Thoracic aorta (tissue), 2 donors: ENCODE results near the gene ELMO2. TPM values are rescaled to one million over a fixed set of nuclear protein-coding genes. Genes with fewer than 3 reads are reported as not detected.

Experiments used
- ATAC-seq: fragments of 150-250 bp; one replicate; pipeline ENCODE4 v1.8.0; 2017; ENCODE audit warnings: low read depth; ENCODE audit not compliant: insufficient number of reproducible peaks, low FRiP score
- DNase-seq: peaks from one replicate; pipeline ENCODE4 v3.0.0-alpha.2; 2020; ENCODE audit warnings: low spot score
- H3K27ac ChIP-seq, 2 donors: fragments of 200-600 bp; sonication (generic); 1 replicate in 1 of 2; 2 replicates in 1 of 2; pipeline ENCODE4 v1.5.1; 2016; ENCODE audit warnings: mild to moderate bottlenecking in 2 of 2, moderate library complexity in 2 of 2
- H3K27me3 ChIP-seq: fragments of 200-600 bp; sonication (generic); replicated peaks from 2 replicates; pipeline ENCODE4 v1.6.0; 2016; ENCODE audit warnings: mild to moderate bottlenecking; ENCODE audit not compliant: insufficient read depth
- H3K36me3 ChIP-seq: fragments of 200-600 bp; sonication (generic); one replicate; pipeline ENCODE4 v1.5.1; 2016
- H3K4me1 ChIP-seq, 2 donors: fragments of 200-600 bp; sonication (generic); 1 replicate in 1 of 2; 2 replicates in 1 of 2; pipeline versions ENCODE4 v1.5.1 to v1.6.0; 2016; ENCODE audit warnings: low read depth in 2 of 2, mild to moderate bottlenecking in 1 of 2; ENCODE audit not compliant: control insufficient read depth in 1 of 2
- H3K4me3 ChIP-seq: fragments of 200-600 bp; sonication (generic); 2 replicates; pipeline ENCODE4 v1.5.1; 2016; ENCODE audit warnings: mild to moderate bottlenecking
- H3K9me3 ChIP-seq: fragments of 200-600 bp; sonication (generic); 2 replicates; pipeline ENCODE4 v1.5.1; 2016
- total RNA-seq, 2 donors: library from RNA; depleted of rRNA; stranded (reverse); fragments of >200 nt; gene quantifications; one replicate each; pipeline versions ENCODE4 v1.1.0 to v1.2.3, GENCODE V29; 2016
- TF ChIP-seq, protein P1 (sequence below): fragments of 200-600 bp; sonication (generic); IDR thresholded peaks from one replicate; pipeline ENCODE4 v1.5.1; 2019; ENCODE audit warnings: antibody characterized with exemption

The ELMO2 gene
- total RNA-seq, 2 donors from 2014 or later: 50.1 to 55.2 TPM

DNA sequence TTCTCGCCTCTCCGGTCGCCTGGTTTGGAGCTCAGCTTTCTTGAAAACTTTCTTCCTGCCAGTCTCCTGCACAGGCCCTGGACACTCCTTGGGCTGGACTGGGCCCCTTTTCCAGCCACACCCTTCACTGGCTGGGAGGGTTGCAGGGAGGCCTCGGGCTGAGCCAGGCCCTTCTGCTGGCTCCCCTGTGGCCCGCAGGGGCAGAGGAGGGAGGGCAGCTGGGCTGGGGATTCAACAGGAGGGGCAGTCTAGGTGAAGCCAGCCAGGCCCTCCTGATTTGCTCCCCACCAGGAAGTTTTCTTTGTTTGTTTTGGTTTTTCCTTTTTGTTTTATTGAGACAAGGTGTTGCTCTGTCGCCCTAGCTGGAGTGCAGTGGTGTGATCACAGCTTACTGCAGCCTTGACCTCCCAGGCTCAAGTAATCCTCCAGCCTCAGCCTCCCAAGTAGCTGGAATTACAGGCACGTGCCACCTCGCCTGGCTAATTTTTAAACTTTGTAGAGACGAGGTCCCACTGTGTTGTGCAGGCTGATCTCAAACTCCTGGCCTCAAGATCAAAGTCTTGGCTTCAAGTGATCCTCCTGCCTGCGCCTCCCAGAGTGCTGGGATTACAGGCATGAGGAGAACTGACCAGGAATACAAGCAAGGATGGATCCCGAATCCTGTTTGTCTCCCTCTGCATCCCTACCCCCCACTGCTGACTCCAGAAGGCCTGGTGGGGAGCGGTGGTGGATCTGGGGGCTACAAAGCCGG lies 74.6 kb downstream of the ELMO2 start:
- no peak for DNase-seq
- TF ChIP-seq, protein P1, sequence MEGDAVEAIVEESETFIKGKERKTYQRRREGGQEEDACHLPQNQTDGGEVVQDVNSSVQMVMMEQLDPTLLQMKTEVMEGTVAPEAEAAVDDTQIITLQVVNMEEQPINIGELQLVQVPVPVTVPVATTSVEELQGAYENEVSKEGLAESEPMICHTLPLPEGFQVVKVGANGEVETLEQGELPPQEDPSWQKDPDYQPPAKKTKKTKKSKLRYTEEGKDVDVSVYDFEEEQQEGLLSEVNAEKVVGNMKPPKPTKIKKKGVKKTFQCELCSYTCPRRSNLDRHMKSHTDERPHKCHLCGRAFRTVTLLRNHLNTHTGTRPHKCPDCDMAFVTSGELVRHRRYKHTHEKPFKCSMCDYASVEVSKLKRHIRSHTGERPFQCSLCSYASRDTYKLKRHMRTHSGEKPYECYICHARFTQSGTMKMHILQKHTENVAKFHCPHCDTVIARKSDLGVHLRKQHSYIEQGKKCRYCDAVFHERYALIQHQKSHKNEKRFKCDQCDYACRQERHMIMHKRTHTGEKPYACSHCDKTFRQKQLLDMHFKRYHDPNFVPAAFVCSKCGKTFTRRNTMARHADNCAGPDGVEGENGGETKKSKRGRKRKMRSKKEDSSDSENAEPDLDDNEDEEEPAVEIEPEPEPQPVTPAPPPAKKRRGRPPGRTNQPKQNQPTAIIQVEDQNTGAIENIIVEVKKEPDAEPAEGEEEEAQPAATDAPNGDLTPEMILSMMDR: no peak
- no peak for ATAC-seq
- Histone ChIP-seq H3K36me3 (no peaks in the 10 kb centered on the region), H3K27ac (no peak overlapping the region), H3K9me3 (no peaks in the 10 kb centered on the region), H3K27me3 (peaks cover 5% of the 10 kb centered on the region), H3K4me1 (no peaks in the 10 kb centered on the region), H3K4me3 (no peak overlapping the region)

DNA sequence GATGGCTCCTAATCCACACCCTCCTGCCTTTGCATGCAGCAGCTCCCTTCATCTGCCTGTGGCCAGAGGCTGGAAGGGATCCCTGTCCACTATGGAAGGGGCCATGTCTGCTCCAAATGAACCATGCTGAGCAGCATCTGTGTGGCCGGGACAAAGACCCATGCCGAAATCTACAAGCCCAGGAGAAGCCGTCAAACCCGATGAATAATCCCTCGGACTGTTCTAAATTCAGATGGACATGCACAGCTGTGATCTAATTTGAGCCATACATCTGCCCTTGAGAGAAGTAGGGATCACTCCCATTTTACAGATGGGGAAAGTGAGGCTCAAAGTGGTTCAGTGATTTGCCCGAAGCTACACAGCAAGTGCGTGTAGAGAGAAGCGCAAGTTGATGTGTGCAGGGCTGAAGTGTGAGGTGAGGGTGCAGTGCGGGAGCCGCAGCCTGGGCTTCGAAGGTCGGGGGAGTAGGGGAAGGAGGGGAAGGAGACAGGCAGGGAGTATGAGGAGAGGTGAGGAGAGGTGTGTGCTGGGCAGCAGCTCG lies 75.5 kb downstream of the ELMO2 start:
- Histone ChIP-seq H3K27me3 (peaks cover 5% of the 10 kb centered on the region), H3K4me1 (no peaks in the 10 kb centered on the region), H3K9me3 (no peaks in the 10 kb centered on the region), H3K4me3 (no peak overlapping the region), H3K36me3 (no peaks in the 10 kb centered on the region), H3K27ac (no peak overlapping the region)
- TF ChIP-seq, protein P1: no peak
- no peak for ATAC-seq
- no peak for DNase-seq

DNA sequence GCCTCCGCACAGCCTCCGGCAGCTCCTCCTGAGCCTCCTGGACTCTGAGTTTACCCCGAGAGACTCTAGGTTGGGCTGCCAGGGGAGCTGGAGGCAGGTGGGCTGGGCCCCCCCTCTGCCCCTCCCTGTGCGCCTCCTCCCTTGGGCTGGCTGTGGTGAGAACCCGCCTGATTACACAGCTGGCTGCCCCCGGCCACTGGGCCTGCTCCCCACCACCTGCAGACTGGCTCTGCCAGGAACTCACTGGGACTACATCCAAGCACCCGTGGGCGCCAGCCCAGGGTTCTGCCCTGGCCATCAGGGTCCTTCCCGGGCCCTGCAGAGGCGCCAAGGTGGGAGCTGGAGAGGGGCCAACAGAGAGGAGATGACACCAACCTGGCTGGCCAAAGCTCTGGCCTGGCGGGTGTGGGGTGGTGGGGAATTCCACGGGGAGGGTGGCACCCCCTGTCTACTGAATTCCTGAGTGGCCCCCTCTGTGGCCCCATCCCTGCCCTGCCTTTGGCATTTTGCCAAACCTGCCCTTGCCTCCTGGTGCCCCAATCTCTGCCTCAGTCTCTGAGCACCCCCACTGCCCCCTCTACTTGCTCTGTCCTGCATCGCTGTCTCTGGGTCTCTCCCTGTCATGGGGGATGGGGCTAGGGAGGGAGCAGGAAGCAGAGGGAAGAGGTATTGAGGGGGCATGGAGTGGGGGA lies 76.2 kb downstream of the ELMO2 start:
- DNase-seq (no peak), ATAC-seq (no peak)
- Histone ChIP-seq H3K4me1 (no peaks in the 10 kb centered on the region), H3K27me3 (peaks cover 5% of the 10 kb centered on the region), H3K9me3 (no peaks in the 10 kb centered on the region), H3K4me3 (no peak overlapping the region), H3K27ac (no peak overlapping the region), H3K36me3 (no peaks in the 10 kb centered on the region)
- TF ChIP-seq, protein P1: no peak

DNA sequence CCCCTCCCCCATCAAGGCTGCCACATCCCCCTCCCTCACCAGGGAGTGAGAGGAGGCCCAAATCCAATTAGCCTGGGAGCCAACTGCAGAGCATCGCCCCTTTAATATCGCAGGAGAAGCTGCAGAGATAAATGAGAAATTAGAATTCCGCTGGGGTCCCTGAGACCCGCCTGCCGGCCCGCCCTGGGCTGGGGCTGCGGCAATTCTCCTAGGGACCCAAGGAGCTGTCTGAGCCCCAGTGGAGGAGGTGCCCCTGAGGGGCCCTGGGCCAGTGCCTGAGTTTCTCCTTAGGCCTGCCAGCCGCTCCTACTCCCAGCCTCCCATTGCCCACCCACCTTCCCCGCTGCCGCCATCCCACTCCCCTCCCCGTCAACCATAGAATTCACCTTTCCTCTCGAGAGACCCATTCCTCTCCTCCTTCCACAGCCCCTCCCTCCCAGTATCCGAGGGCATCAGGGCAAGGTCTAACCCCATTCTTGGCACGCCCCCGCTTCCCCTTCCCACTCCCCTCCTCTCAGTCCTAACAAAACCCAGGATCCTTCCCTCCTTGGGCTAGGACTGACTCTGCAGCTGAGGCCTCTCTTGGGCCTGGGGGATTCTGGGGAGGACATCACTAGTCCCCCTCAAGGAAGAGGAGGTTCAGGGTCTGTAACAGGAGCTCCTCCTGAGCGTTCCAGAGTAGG lies 78.1 kb downstream of the ELMO2 start:
- TF ChIP-seq, protein P1: no peak
- H3K27ac ChIP-seq: no peak overlapping the region

DNA sequence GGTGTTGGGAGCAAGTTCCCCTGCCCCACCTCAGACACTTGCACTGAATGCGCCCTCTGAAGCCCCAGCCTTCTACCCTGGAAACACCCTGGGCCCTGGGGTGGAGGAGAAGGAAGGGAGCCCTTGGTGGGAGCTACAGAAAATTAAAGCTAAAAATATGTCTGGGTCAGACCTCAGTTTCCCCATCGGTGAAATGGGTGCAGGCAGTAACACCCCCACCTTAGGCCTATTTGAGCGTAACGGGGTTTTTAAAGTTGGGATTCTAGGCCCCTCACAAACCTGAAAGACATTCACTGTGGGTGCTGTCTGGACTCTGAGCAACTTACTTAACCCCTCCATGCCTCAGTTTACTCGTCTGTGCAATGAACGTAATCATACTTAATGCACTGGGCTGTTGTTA lies 78.9 kb downstream of the ELMO2 start:
- ATAC-seq (no peak), DNase-seq (no peak)
- no peak overlapping the region for H3K4me3 ChIP-seq
- H3K27me3 ChIP-seq: no peaks in the 10 kb centered on the region
- H3K9me3 ChIP-seq: no peaks in the 10 kb centered on the region
- H3K36me3 ChIP-seq: no peaks in the 10 kb centered on the region
- no peak overlapping the region for H3K27ac ChIP-seq
- no peaks in the 10 kb centered on the region for H3K4me1 ChIP-seq
- TF ChIP-seq, protein P1: no peak

More for the DNA sequence above, 78.1 kb downstream of the ELMO2 start:
- ATAC-seq (no peak), DNase-seq (no peak)
- Histone ChIP-seq H3K36me3 (no peaks in the 10 kb centered on the region), H3K4me1 (no peaks in the 10 kb centered on the region), H3K9me3 (no peaks in the 10 kb centered on the region), H3K27me3 (no peaks in the 10 kb centered on the region), H3K4me3 (no peak overlapping the region)
